ENCODE results near the gene LMAN1L. TPM values are rescaled to one million over a fixed set of nuclear protein-coding genes. Genes with fewer than 3 reads are reported as not detected.

Gene LMAN1L
- total RNA-seq, 1 donor = 0.21 TPM

GRCh38 chr15:74798388-74799254 lies 14.0 kb upstream of the LMAN1L start:
- Histone ChIP-seq H3K9me3 (ENCODE audit: low read depth, low read length) (no peaks in the 10 kb centered on the region), H3K27me3 (ENCODE audit: insufficient read depth, low read length) (no peaks in the 10 kb centered on the region), H3K4me3 (ENCODE audit: low read length) (no peak overlapping the region), H3K4me1 (ENCODE audit: insufficient read depth, low read length) (peaks cover 70% of the 10 kb centered on the region)

GRCh38 chr15:74799255-74799855 lies 13.3 kb upstream of the LMAN1L start:
- Histone ChIP-seq H3K4me3 (ENCODE audit: low read length) (no peak overlapping the region), H3K9me3 (ENCODE audit: low read depth, low read length) (no peaks in the 10 kb centered on the region)

GRCh38 chr15:74799856-74800558 lies 12.6 kb upstream of the LMAN1L start:
- no peaks in the 10 kb centered on the region for H3K27me3 ChIP-seq (ENCODE audit: insufficient read depth, low read length)
- H3K9me3 ChIP-seq (ENCODE audit: low read depth, low read length) = no peaks in the 10 kb centered on the region
- no peak overlapping the region for H3K4me3 ChIP-seq (ENCODE audit: low read length)
- peaks cover 59% of the 10 kb centered on the region for H3K4me1 ChIP-seq (ENCODE audit: insufficient read depth, low read length)

More at GRCh38 chr15:74799255-74799855, 13.3 kb upstream of the LMAN1L start:
- Histone ChIP-seq H3K27me3 (ENCODE audit: insufficient read depth, low read length) (no peaks in the 10 kb centered on the region), H3K4me1 (ENCODE audit: insufficient read depth, low read length) (peaks cover 66% of the 10 kb centered on the region)

- H3K9me3 ChIP-seq (ENCODE audit: low read depth, low read length) = no peaks in the 10 kb centered on the region
- no peak overlapping the region for H3K4me3 ChIP-seq (ENCODE audit: low read length)
- H3K27me3 ChIP-seq (ENCODE audit: insufficient read depth, low read length) = no peaks in the 10 kb centered on the region
- peaks cover 53% of the 10 kb centered on the region for H3K4me1 ChIP-seq (ENCODE audit: insufficient read depth, low read length)
Observed at GRCh38 chr15:74800559-74801094, 12.0 kb upstream of the LMAN1L start.

GRCh38 chr15:74801311-74801997 lies 11.2 kb upstream of the LMAN1L start:
- H3K4me1 ChIP-seq (ENCODE audit: insufficient read depth, low read length) = peaks cover 45% of the 10 kb centered on the region
- no peaks in the 10 kb centered on the region for H3K9me3 ChIP-seq (ENCODE audit: low read depth, low read length)
- no peaks in the 10 kb centered on the region for H3K27me3 ChIP-seq (ENCODE audit: insufficient read depth, low read length)
- no peak overlapping the region for H3K4me3 ChIP-seq (ENCODE audit: low read length)

- H3K4me3 ChIP-seq (ENCODE audit: low read length) = no peak overlapping the region
Observed at GRCh38 chr15:74802290-74802689, 10.3 kb upstream of the LMAN1L start.

GRCh38 chr15:74802862-74803447 lies 9.7 kb upstream of the LMAN1L start:
- Histone ChIP-seq H3K9me3 (ENCODE audit: low read depth, low read length) (no peaks in the 10 kb centered on the region), H3K27me3 (ENCODE audit: insufficient read depth, low read length) (no peaks in the 10 kb centered on the region), H3K4me1 (ENCODE audit: insufficient read depth, low read length) (peaks cover 30% of the 10 kb centered on the region), H3K4me3 (ENCODE audit: low read length) (no peak overlapping the region)

More at GRCh38 chr15:74802290-74802689, 10.3 kb upstream of the LMAN1L start:
- no peaks in the 10 kb centered on the region for H3K9me3 ChIP-seq (ENCODE audit: low read depth, low read length)
- no peaks in the 10 kb centered on the region for H3K27me3 ChIP-seq (ENCODE audit: insufficient read depth, low read length)
- peaks cover 36% of the 10 kb centered on the region for H3K4me1 ChIP-seq (ENCODE audit: insufficient read depth, low read length)

- no peaks in the 10 kb centered on the region for H3K27me3 ChIP-seq (ENCODE audit: insufficient read depth, low read length)
- no peak overlapping the region for H3K4me3 ChIP-seq (ENCODE audit: low read length)
- peaks cover 13% of the 10 kb centered on the region for H3K4me1 ChIP-seq (ENCODE audit: insufficient read depth, low read length)
- H3K9me3 ChIP-seq (ENCODE audit: low read depth, low read length) = no peaks in the 10 kb centered on the region
Observed at GRCh38 chr15:74804935-74805334, 7.7 kb upstream of the LMAN1L start.

GRCh38 chr15:74807282-74807681 lies 5.4 kb upstream of the LMAN1L start:
- Histone ChIP-seq H3K27me3 (ENCODE audit: insufficient read depth, low read length) (no peaks in the 10 kb centered on the region), H3K9me3 (ENCODE audit: low read depth, low read length) (no peaks in the 10 kb centered on the region), H3K4me3 (ENCODE audit: low read length) (no peak overlapping the region), H3K4me1 (ENCODE audit: insufficient read depth, low read length) (peaks cover 4% of the 10 kb centered on the region)

- Histone ChIP-seq H3K27me3 (ENCODE audit: insufficient read depth, low read length) (no peaks in the 10 kb centered on the region), H3K9me3 (ENCODE audit: low read depth, low read length) (no peaks in the 10 kb centered on the region), H3K4me3 (ENCODE audit: low read length) (no peak overlapping the region), H3K4me1 (ENCODE audit: insufficient read depth, low read length) (peaks cover 4% of the 10 kb centered on the region)
Observed at GRCh38 chr15:74808078-74808839, 4.4 kb upstream of the LMAN1L start.

- Histone ChIP-seq H3K9me3 (ENCODE audit: low read depth, low read length) (no peaks in the 10 kb centered on the region), H3K4me3 (ENCODE audit: low read length) (no peak overlapping the region), H3K27me3 (ENCODE audit: insufficient read depth, low read length) (no peaks in the 10 kb centered on the region), H3K4me1 (ENCODE audit: insufficient read depth, low read length) (peaks cover 4% of the 10 kb centered on the region)
Observed at GRCh38 chr15:74808840-74809229, 3.8 kb upstream of the LMAN1L start.

- H3K4me1 ChIP-seq (ENCODE audit: insufficient read depth, low read length) = peaks cover 4% of the 10 kb centered on the region
- no peaks in the 10 kb centered on the region for H3K9me3 ChIP-seq (ENCODE audit: low read depth, low read length)
- H3K4me3 ChIP-seq (ENCODE audit: low read length) = no peak overlapping the region
- no peaks in the 10 kb centered on the region for H3K27me3 ChIP-seq (ENCODE audit: insufficient read depth, low read length)
Observed at GRCh38 chr15:74809242-74809641, 3.4 kb upstream of the LMAN1L start.

GRCh38 chr15:74809956-74810355 lies 2.7 kb upstream of the LMAN1L start:
- Histone ChIP-seq H3K9me3 (ENCODE audit: low read depth, low read length) (no peaks in the 10 kb centered on the region), H3K27me3 (ENCODE audit: insufficient read depth, low read length) (no peaks in the 10 kb centered on the region), H3K4me3 (ENCODE audit: low read length) (no peak overlapping the region), H3K4me1 (ENCODE audit: insufficient read depth, low read length) (peaks cover 4% of the 10 kb centered on the region)
